UCSD-AML1 (cell line): ENCODE measurements around the gene SLC38A3.
A peak's percentile ranks its signal among the peaks of the same experiment; 100 is the strongest.

Experiments used
- DNase-seq: peaks from one replicate; lab custom pipeline; 2025; ENCODE audit not compliant: unreplicated experiment; lab: John Stamatoyannopoulos, UW

Gene SLC38A3

GRCh38 chr3:50190936-50191660, 14.0 kb upstream of the SLC38A3 start, which contains the start of gene GNAT1:
Gene GNAT1 (plus strand): TSS chr3:50191610. CDS start chr3:50191726, 116 bp downstream.
- DNase-seq, result peak; percentile 28

- no peak for DNase-seq
Measured at GRCh38 chr3:50192124-50192523, 12.9 kb upstream of the SLC38A3 start.

GRCh38 chr3:50192689-50193141, 12.4 kb upstream of the SLC38A3 start:
- DNase-seq, result peak; percentile 71

DNA sequence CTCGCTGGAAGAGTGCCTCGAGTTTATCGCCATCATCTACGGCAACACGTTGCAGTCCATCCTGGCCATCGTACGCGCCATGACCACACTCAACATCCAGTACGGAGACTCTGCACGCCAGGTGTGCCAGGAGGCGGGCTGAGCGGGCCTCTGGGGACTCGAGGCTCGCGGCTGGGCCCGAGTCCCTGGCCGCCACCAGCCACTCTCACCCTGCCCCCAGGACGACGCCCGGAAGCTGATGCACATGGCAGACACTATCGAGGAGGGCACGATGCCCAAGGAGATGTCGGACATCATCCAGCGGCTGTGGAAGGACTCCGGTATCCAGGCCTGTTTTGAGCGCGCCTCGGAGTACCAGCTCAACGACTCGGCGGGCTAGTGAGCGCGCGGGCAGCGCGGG, 11.8 kb upstream of the SLC38A3 start:
- DNase-seq, result no peak

GRCh38 chr3:50193746-50194127, 11.3 kb upstream of the SLC38A3 start:
- no peak for DNase-seq

- DNase-seq, result peak; percentile 67
Measured at GRCh38 chr3:50194128-50194902, 10.8 kb upstream of the SLC38A3 start.

DNA sequence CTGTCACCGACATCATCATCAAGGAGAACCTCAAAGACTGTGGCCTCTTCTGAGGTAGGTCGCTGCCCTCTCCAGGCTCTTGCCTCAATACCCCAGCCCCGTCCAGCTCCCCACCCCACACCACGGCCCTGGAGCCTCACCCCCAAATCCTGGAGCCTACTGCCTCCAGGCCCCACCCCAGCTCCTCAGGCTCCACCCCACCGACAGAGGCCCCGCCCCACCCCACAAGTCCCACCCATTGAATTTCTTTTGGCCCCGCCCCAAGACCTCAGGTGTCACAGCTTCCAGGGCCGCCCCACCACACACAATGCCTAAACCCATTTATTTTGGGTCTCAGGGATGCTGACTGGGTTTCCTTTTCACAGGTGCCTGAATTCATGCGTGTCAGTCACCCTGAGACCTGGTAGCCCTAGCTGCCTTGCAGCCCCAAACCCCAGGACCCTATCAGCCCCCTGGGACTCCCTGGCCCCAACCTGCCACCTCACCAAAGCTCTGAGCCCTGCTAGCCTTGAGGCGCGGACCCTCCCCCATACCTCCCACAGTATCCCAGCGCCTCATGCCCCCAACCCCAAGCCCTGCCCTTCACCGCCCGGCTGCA, 10.1 kb upstream of the SLC38A3 start:
- no peak for DNase-seq

GRCh38 chr3:50195501-50196252, 9.4 kb upstream of the SLC38A3 start:
- DNase-seq, result no peak

DNA sequence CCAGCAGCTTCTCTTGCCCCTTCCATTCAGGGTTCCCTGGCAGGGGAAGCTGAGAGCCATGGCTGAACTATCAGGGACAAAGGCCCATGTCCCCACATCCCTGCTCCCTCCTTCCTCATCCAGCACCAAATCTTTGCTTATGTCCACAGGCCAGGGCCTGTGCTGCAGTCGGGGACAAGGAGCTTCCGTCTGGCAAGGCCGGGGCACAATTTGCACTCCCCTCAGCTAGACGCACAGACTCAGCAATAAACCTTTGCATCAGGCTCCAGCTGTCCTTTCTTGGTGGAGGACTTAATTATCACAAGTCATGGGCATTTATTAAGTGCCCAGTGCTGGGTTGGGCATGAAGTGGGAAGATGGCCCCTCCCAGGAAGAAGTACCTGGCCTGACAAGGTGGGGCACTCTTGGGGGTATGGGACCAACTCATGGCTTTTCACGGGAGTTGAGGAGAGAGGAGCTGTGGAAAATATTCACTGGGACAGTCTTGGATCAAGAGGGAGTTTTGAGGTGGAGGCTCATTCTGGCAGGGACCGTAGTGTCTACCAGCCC, 8.7 kb upstream of the SLC38A3 start:
- DNase-seq, result no peak

DNA sequence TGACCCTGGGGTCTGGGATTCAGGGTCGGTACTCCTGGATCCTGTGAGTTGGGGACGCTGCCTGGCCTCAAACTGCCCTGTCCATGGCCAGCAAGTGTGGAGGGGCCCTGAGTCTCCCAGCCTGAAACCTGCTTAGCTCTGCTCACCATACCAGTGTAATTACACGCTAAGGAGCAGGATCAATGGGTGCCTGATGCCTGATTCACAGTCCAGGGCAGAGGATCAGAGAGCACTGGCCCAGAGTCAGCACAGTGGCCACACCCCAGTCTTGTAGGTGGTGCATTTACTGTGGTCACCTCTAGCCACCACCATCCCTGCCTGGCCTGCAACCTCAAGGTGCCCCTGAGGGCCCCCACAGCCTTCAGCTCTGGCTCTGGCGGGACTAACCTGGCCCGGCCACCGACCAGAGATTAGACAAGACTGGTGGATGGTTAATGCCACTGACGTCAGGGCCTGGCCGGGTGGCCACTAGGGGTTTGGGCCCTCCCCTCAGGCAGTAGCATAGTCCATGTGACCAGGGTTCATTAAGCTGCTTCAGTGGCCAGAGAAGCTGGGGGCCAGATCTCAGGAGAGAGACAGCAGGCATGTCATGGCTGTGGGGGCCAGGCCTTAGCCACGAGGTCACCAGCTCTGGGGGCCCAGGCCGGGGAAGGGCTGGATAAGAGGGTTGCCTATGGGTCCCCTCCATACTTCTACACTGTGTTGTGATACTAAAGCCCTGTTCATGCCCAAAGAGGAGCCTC, 3.3 kb upstream of the SLC38A3 start:
- no peak for DNase-seq

DNA sequence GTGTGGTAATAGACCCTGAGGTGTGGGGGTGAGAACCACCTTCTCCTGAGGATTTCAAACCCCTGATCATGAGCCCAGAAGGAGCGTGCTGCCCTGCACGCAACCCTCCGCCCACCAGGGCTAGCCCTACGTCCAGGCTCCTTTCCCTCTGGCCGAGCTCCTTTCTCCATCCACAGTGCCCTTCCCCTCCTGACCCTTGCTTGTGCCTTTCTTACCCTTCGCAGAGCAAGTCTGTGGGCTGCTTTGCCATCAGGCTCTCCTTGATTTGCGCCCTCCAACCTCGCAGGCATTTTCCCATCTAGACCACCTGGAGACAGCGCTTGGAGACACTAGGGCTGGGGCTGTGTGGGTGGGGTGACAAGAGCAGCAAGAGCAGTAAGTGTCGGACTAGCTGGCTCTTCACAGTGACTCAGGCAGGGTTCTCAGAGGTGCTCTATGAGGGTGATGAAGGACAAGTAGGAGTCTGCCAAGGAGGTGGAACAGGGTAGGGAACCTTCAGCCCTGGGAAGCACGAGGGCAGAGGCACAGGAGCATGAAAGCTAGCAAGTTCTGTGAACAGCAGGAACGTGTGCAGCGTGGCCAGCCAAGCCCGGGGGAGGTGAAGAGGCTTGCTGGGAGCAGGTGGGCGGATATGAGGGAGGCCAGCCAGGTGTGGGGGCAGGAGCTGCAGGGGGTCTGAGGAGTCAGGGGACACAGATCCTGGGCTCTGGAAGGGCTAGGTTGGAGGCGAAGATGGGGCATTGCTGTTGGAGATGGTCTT, 2.5 kb upstream of the SLC38A3 start:
- no peak for DNase-seq

- DNase-seq, result no peak
Measured at GRCh38 chr3:50203113-50203808, 1.8 kb upstream of the SLC38A3 start.

DNA sequence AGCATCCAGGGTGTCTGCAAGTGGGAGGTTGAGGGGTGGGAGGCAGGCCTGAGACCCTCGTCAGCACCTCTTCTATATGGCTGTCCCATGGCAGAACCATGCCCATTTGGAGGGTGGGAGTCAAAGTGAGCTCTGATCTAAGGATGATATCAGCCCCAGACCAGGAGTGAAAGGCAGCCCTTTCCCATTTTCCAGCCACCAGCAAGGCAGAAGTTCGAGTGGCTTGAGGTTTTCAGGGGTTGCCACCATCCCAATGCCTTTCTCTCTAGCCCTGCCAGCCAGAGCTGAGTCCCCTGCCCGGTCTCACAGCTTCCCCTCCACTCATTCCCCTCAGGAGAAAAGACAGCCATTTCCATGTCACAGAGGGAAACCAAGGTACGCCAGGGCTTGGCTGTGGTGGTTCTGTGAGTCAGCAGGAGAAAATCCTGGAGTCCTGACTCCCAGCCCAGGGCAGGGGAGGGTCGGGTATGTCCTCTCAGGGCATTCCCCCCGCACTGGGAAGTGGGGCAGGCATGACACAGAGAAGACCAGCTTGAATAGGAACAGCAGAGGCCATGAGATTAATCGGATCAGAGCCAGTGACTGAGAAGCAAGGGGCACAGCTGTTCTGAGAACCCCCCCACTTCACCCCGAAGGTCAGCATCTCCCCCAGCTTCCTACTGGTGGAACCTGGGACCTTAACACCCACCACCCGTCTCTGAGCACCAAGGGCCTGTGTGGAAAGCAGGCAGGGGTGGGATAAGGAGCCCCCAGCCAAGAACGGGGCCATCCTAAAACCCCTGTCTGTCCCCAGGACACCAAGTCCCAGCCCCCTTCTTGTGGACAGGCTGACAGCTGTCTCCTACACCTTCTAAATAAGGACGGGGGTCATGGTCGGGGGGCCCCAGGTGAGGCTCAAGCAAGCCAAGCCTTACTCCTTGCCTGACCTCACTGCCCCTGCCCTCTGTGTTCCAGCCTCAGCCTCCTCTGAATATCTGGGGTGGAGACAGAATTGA, 965 bp upstream of the SLC38A3 start:
- no peak for DNase-seq

DNA sequence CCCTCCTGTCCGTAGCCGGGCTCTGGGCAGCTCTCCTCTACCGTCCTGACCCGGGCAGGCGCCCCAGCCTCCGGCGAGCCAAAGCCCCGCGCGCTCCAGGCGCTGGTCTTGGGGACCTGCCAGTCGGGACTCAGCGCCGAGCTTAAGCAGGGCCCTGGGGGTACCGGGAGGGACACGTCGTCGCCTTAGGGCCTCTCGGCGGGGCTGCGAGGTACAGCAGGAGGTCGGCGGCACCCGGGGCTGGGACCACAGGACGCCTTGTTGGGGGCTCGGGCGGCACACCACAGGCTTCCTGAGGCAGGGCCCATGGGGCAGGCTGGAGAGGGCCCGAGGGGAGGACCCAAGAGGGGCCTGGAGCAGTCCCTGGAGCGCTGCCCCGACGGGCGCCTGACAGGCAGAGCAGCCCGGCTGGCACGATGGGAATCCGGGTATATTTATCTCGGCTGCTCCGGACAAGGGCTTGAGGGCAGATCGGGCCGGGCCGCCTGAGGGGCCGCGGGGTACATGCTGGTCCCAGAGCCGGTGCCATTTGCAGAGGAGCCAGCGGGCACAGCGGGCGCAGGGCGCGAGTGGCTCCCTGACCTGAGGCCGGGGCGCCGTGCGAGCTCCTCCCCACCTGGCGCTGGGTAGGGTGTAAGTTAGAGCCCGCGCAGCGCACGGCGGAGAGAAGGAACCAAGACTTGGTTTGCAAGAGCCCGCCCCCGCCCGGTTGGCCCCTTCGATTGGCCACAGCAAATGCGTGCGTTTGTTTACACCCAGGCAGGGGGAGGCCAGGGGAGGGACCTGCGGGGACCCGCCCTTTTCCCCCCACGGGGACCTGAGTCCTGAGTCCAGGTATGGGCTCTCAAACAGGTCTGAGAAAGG, 574 bp downstream of the SLC38A3 start:
- DNase-seq, result peak; percentile 22

DNA sequence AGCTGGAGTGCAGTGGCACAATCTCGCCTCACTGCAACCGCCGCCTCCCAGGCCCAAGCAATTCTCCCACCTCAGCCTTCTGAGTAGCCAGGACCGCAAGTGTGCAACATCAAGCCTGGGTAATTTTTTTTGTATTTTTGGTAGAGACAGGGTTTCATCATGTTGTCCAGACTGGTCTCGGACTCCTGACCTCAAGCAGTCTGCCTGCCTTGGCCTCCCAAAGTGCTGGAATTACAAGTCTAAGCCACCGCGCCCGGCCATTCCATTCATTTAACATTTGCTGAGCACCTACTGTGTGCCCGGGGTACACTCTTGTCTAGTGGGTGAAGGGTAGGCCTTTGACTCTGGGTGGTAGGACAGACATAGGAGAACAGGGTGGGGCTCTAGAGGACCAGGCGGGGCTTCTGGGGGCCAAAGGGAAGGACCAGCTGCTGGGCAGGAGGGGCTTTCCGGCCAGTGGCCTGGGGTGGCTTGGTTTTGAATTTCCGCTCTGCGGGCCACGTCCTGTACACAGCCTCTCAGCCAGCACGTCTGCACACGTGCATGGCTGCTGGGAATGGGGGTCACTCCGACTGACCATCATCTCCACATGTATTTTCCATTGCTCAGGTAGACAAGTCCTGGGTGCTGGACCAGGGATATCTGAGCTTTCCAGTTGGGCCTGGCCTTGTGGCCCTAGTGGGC, 2.4 kb downstream of the SLC38A3 start:
- DNase-seq, result no peak

DNA sequence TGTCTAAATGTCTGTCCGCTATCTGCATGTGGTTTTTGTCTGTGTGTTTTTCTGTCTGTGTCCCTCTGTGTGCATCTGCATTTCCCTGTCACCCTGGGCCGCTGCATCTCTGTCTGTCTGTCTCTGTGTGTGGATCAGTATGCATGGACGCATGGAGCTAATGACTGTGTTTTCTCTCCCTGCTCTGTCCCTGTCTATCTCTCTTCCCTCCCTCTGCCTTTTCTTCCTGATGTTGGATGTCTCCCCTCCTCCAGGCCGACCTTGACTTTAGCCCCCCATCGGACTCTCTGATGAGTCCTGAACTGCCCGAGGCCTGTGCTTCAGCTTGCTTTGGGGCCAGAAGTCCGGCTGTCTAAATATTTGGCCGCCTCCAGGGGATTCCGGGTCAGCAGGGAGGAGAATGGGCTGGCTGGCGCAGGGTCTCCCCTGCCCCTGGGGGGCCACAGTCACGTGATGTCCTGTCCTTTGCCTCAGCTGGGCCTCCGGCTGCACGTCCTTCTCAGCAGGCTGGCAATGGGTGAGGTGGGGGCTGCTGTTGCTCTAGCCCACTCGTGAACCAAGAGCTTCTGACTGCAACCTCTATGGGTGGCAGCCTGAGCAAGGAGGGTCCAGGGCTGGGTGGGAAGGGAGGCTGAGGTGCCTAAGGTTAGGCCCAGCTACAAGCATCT, 3.7 kb downstream of the SLC38A3 start:
- DNase-seq, result no peak
